PC-3 (cell line): ENCODE results near the gene SHROOM4. TPM values are rescaled to one million over a fixed set of nuclear protein-coding genes. Genes with fewer than 3 reads are reported as not detected.

Experiments
- ATAC-seq: fragments of 200-7000 bp; cut with Tn5 transposase; 2 replicates; pipeline ENCODE4 v1.9.1; 2020; ENCODE audit warnings: mild to moderate bottlenecking, moderate library complexity
- BruUV-seq: library from RNA; stranded (reverse); fragments of 400-500 nt; replicated peaks from 2 replicates; lab custom pipeline; 2021; lab: Mats Ljungman, UMichigan
- CTCF ChIA-PET: fragments of 300-600 bp; sonication (Branson Sonifier 250); formaldehyde crosslinking; loops from one replicate; lab custom pipeline; 2022; ENCODE audit warnings: antibody characterized with exemption; lab: Charles Lee
- POLR2A ChIA-PET: fragments of 300-600 bp; sonication (Branson Sonifier 250); formaldehyde crosslinking; loops from one replicate; lab custom pipeline; 2022; ENCODE audit warnings: antibody characterized with exemption; ENCODE audit not compliant: unreplicated experiment; lab: Charles Lee
- DNase-seq: peaks from one replicate; pipeline ENCODE4 v3.0.0-alpha.2; 2015
- H2AFZ ChIP-seq: fragments of 300-600 bp; sonication (generic); 2 replicates; pipeline ENCODE4 v1.6.0; 2016; ENCODE audit warnings: antibody characterized with exemption, low read length
- H3F3A ChIP-seq: fragments of 300-600 bp; sonication (generic); one replicate; pipeline ENCODE4 v1.6.0; 2017; ENCODE audit warnings: antibody characterized with exemption, low read length, control low read depth, mild to moderate bottlenecking; ENCODE audit not compliant: unreplicated experiment
- H3K27ac ChIP-seq: fragments of 300-600 bp; sonication (generic); 2 replicates; pipeline ENCODE4 v1.5.1; 2016; ENCODE audit warnings: mild to moderate bottlenecking, low read length
- H3K27me3 ChIP-seq: fragments of 300-600 bp; sonication (generic); 2 replicates; pipeline ENCODE4 v1.6.1; 2016; ENCODE audit warnings: low read length, mixed read lengths
- H3K36me3 ChIP-seq: fragments of 300-600 bp; sonication (generic); 2 replicates; pipeline ENCODE4 v1.6.1; 2016; ENCODE audit warnings: low read depth, mixed run types, low read length, mixed read lengths
- H3K4me1 ChIP-seq: fragments of 300-600 bp; sonication (generic); 2 replicates; pipeline ENCODE4 v1.5.1; 2016; ENCODE audit warnings: low read length; ENCODE audit not compliant: insufficient read depth
- H3K4me2 ChIP-seq: fragments of 300-600 bp; sonication (generic); 2 replicates; pipeline ENCODE4 v1.6.0; 2016; ENCODE audit warnings: low read length
- H3K4me3 ChIP-seq: fragments of 300-600 bp; sonication (generic); 2 replicates; pipeline ENCODE4 v1.5.1; 2016; ENCODE audit warnings: mild to moderate bottlenecking, low read length, mixed read lengths
- H3K79me2 ChIP-seq: fragments of 300-600 bp; sonication (generic); 2 replicates; pipeline ENCODE4 v1.6.1; 2017; ENCODE audit warnings: low read length, mixed read lengths
- H3K9ac ChIP-seq: fragments of 300-600 bp; sonication (generic); 2 replicates; pipeline ENCODE4 v1.6.0; 2016; ENCODE audit warnings: mild to moderate bottlenecking, low read length
- H3K9me2 ChIP-seq: fragments of 300-600 bp; sonication (generic); replicated peaks from 2 replicates; pipeline ENCODE4 v1.6.1; 2016; ENCODE audit warnings: mixed run types, low read length, mixed read lengths
- H3K9me3 ChIP-seq: fragments of 300-600 bp; sonication (generic); 2 replicates; pipeline ENCODE4 v1.6.1; 2016; ENCODE audit warnings: low read length, mixed read lengths
- H4K20me1 ChIP-seq: fragments of 300-600 bp; sonication (generic); 2 replicates; pipeline ENCODE4 v1.6.1; 2016; ENCODE audit warnings: low read length, mixed read lengths
- CTCF ChIP-seq: fragments of 300-600 bp; sonication (generic); conservative IDR thresholded peaks from 2 replicates; pipeline ENCODE4 v1.5.1; 2017; ENCODE audit warnings: antibody characterized with exemption, low read depth, mild to moderate bottlenecking, low read length
- EZH2 ChIP-seq: fragments of 300-600 bp; sonication (generic); IDR thresholded peaks from one replicate; pipeline ENCODE4 v1.6.1; 2017; ENCODE audit warnings: antibody characterized with exemption, mild to moderate bottlenecking, low read length; ENCODE audit not compliant: unreplicated experiment
- EZH2phosphoT487 ChIP-seq: fragments of 300-600 bp; sonication (generic); IDR thresholded peaks from 2 replicates; pipeline ENCODE4 v1.6.1; 2018; ENCODE audit warnings: mild to moderate bottlenecking, antibody characterized with exemption, low read length, borderline replicate concordance
- intact Hi-C: fragments of 100-400 bp; cut with micrococcal nuclease; formaldehyde crosslinking; loops from 2 replicates; pipeline ENCODE4 v1.9.0; 2023
- total RNA-seq: library from RNA; depleted of rRNA; stranded (reverse); fragments of >200 nt; gene quantifications from 2 replicates; pipeline ENCODE4 v1.2.3, GENCODE V29; 2014

SHROOM4 gene
- total RNA-seq, 1 experiment from 2014 or later, result not detected

DNA sequence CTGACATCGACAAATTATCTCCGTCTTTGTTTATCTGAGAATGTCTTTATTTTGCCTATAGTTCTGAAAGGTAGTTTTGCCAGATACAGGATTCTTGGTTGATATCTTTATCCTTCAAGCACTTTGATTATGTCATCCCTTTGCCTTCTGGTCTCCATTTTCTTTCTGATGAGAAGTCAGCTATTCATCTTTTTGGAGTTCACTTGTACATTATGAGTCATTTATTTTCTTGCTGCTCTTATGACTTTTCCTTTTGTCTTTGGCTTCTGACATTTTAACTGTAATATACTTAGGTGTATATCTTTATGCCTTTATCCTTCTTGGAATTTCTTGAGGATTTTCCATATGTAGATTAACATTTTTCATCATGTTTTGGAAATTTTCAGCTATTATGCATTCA lies 51.4 kb downstream of the SHROOM4 start:
- BruUV-seq, result no TSS peak
- no peaks in the 10 kb centered on the region for H3K9me2 ChIP-seq
- intact Hi-C loops, result no loop called here

DNA sequence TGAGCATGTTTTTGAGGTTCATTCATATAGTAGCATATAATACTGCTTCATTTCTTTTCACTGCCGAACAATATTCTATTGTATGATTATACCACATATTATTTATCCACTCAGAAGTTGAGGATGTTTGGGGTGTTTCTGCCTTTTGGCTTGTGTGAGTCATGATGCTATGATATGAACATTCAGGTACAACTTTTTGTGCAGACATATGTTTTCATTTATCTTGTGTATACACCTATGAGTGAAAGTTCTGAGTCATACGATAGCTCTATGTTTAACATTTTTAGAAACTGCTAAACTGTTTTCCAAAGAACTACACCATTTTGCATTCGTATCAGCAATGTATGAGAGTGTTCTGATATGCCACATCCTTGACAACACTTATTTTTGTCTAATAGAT lies 57.7 kb downstream of the SHROOM4 start:
- Histone ChIP-seq H3K9me2 (no peaks in the 10 kb centered on the region), H3K36me3 (no peaks in the 10 kb centered on the region), H3K9me3 (no peaks in the 10 kb centered on the region), H3K79me2 (no peaks in the 10 kb centered on the region), H3F3A (no peaks in the 10 kb centered on the region), H3K4me1 (no peaks in the 10 kb centered on the region), H4K20me1 (no peaks in the 10 kb centered on the region), H3K9ac (no peak overlapping the region), H2AFZ (no peak overlapping the region), H3K27ac (no peak overlapping the region), H3K4me3 (no peak overlapping the region), H3K27me3 (peaks cover 7% of the 10 kb centered on the region; the same call in 1 of the 2 replicates), H3K4me2 (no peak overlapping the region)
- ChIA-PET POLR2A (no interaction called here), CTCF (no interaction called here)
- ATAC-seq, result no peak
- intact Hi-C loops, result no loop called here
- BruUV-seq, result no TSS peak
- TF ChIP-seq EZH2phosphoT487, result no peak
- TF ChIP-seq CTCF, result no peak
- TF ChIP-seq EZH2, result no peak
- no peak for DNase-seq

More for the DNA sequence above, 51.4 kb downstream of the SHROOM4 start:
- Histone ChIP-seq H3K79me2 (no peaks in the 10 kb centered on the region), H3K9me3 (no peaks in the 10 kb centered on the region), H3K36me3 (no peaks in the 10 kb centered on the region), H2AFZ (no peak overlapping the region), H3K4me1 (no peaks in the 10 kb centered on the region), H4K20me1 (no peaks in the 10 kb centered on the region), H3K27me3 (no peaks in the 10 kb centered on the region), H3K9ac (no peak overlapping the region), H3F3A (no peaks in the 10 kb centered on the region), H3K27ac (no peak overlapping the region), H3K4me2 (no peak overlapping the region), H3K4me3 (no peak overlapping the region)
- CTCF ChIA-PET, result no interaction called here
- TF ChIP-seq CTCF (no peak), EZH2phosphoT487 (no peak), EZH2 (no peak)
- DNase-seq, result no peak
- ATAC-seq, result no peak
- POLR2A ChIA-PET, result no interaction called here

GRCh38 chrX:50751091-50751490 lies 62.9 kb downstream of the SHROOM4 start:
- ChIA-PET POLR2A (no interaction called here), CTCF (no interaction called here)
- H3F3A ChIP-seq, result no peaks in the 10 kb centered on the region
- H3K27me3 ChIP-seq, result peaks cover 7% of the 10 kb centered on the region; the same call in 1 of the 2 replicates
- ATAC-seq, result no peak
- H3K4me1 ChIP-seq, result no peaks in the 10 kb centered on the region
- H3K79me2 ChIP-seq, result no peaks in the 10 kb centered on the region
- no TSS peak for BruUV-seq
- no peak overlapping the region for H3K27ac ChIP-seq
- H3K4me3 ChIP-seq, result no peak overlapping the region
- intact Hi-C loops, result no loop called here
- H3K4me2 ChIP-seq, result no peak overlapping the region
- TF ChIP-seq EZH2phosphoT487 (no peak), EZH2 (no peak), CTCF (no peak)
- H3K9me2 ChIP-seq, result no peaks in the 10 kb centered on the region
- H3K9ac ChIP-seq, result no peak overlapping the region
- no peak for DNase-seq
- no peaks in the 10 kb centered on the region for H3K36me3 ChIP-seq
- H2AFZ ChIP-seq, result no peak overlapping the region
- H4K20me1 ChIP-seq, result no peaks in the 10 kb centered on the region
- H3K9me3 ChIP-seq, result no peaks in the 10 kb centered on the region
